Measurements from ENCODE around the gene POLR3G. TPM values are rescaled to one million over a fixed set of nuclear protein-coding genes. Genes with fewer than 3 reads are reported as not detected.

The POLR3G gene
- total RNA-seq, 1 donor from 2014 or later, result 3.8 TPM

DNA sequence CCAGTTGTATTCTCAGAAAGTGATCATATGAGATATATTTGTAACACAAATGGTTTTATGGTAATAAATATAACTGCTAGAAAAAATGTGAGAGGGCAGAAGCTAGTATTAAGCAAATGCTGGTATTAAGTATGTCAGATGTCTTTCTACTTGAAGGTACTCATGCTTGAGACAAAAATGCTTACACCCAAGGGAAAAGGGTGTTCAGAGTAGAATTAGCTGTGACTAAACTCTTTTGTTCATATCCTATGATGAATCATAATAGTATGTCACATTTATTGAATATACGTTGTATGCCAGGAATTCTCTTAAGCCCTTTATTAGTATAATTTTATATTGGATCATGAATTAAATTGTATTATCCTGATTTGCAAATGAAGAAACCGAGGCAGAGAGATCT, 86.1 kb downstream of the POLR3G start:
- H3K4me1 Mint-ChIP-seq (ENCODE audit: unreplicated experiment), result peaks cover 9% of the 10 kb centered on the region
- DNase-seq (ENCODE audit: extremely low spot score, unreplicated experiment), result no peak
- H3K4me3 Mint-ChIP-seq (ENCODE audit: unreplicated experiment), result no peak overlapping the region
- H3K36me3 Mint-ChIP-seq (ENCODE audit: unreplicated experiment), result no peaks in the 10 kb centered on the region
- no peaks in the 10 kb centered on the region for H3K9me3 Mint-ChIP-seq (ENCODE audit: unreplicated experiment)
- peaks cover 87% of the 10 kb centered on the region for H3K27me3 Mint-ChIP-seq (ENCODE audit: unreplicated experiment)
- H3K27ac Mint-ChIP-seq (ENCODE audit: unreplicated experiment), result no peak overlapping the region
- TF ChIP-seq, protein P1, sequence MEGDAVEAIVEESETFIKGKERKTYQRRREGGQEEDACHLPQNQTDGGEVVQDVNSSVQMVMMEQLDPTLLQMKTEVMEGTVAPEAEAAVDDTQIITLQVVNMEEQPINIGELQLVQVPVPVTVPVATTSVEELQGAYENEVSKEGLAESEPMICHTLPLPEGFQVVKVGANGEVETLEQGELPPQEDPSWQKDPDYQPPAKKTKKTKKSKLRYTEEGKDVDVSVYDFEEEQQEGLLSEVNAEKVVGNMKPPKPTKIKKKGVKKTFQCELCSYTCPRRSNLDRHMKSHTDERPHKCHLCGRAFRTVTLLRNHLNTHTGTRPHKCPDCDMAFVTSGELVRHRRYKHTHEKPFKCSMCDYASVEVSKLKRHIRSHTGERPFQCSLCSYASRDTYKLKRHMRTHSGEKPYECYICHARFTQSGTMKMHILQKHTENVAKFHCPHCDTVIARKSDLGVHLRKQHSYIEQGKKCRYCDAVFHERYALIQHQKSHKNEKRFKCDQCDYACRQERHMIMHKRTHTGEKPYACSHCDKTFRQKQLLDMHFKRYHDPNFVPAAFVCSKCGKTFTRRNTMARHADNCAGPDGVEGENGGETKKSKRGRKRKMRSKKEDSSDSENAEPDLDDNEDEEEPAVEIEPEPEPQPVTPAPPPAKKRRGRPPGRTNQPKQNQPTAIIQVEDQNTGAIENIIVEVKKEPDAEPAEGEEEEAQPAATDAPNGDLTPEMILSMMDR (IDR thresholded peaks at IDR 0.05), result no peak

- Mint-ChIP-seq H3K9me3 (ENCODE audit: unreplicated experiment) (no peaks in the 10 kb centered on the region), H3K27ac (ENCODE audit: unreplicated experiment) (no peak overlapping the region), H3K4me3 (ENCODE audit: unreplicated experiment) (no peak overlapping the region), H3K27me3 (ENCODE audit: unreplicated experiment) (peaks cover 84% of the 10 kb centered on the region), H3K36me3 (ENCODE audit: unreplicated experiment) (no peaks in the 10 kb centered on the region), H3K4me1 (ENCODE audit: unreplicated experiment) (peaks cover 9% of the 10 kb centered on the region)
- TF ChIP-seq, protein P1 (IDR thresholded peaks at IDR 0.05), result no peak
- no peak for DNase-seq (ENCODE audit: extremely low spot score, unreplicated experiment)
Observed at GRCh38 chr5:90561766-90562165, 87.1 kb downstream of the POLR3G start.

DNA sequence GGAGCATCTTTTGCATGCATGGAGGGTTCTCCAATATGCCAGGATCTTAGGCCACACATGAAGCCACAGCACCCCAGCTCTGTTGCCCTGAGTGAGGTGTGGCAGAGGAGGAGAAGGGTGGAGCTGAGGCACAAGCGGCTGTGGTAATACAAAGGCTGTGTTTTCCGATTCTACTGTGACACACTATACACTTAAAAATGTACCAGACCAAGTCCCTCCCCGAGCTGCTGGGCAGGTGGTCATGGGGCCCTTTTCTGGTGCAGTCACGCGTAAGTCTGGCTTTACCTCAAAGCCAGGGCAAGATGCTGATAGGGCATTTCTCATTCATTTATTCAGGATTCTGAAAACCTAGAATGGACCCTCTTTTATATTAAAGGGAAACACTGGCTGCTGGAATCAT, 87.7 kb downstream of the POLR3G start:
- TF ChIP-seq, protein P1 (IDR thresholded peaks at IDR 0.05), result no peak

DNA sequence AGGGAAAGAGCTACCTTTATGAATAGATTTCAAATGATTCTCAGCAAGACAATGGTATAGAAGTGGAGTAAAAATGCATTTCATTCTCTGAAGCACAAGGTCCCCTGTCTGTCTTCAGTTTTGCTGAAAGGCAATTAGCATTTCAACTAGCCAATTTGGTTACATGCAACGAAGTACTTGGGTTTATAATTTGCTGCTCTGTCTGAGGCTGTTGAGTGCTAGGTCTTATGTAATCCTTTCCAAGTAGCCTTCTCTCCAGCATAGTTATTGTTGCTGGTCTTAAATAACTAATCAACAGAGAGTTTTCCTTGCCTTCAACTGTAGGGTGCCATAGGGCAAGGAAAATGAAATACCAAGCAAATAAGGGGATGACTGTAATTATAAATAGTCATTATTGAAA, 88.4 kb downstream of the POLR3G start:
- Mint-ChIP-seq H3K27ac (ENCODE audit: unreplicated experiment) (no peak overlapping the region), H3K27me3 (ENCODE audit: unreplicated experiment) (peaks cover 82% of the 10 kb centered on the region), H3K36me3 (ENCODE audit: unreplicated experiment) (no peaks in the 10 kb centered on the region), H3K9me3 (ENCODE audit: unreplicated experiment) (no peaks in the 10 kb centered on the region), H3K4me1 (ENCODE audit: unreplicated experiment) (peaks cover 6% of the 10 kb centered on the region), H3K4me3 (ENCODE audit: unreplicated experiment) (no peak overlapping the region)
- no peak for DNase-seq (ENCODE audit: extremely low spot score, unreplicated experiment)
- TF ChIP-seq, protein P1 (IDR thresholded peaks at IDR 0.05), result no peak

More for the DNA sequence above, 87.7 kb downstream of the POLR3G start:
- no peak for DNase-seq (ENCODE audit: extremely low spot score, unreplicated experiment)
- H3K4me3 Mint-ChIP-seq (ENCODE audit: unreplicated experiment), result no peak overlapping the region
- no peaks in the 10 kb centered on the region for H3K36me3 Mint-ChIP-seq (ENCODE audit: unreplicated experiment)
- no peaks in the 10 kb centered on the region for H3K9me3 Mint-ChIP-seq (ENCODE audit: unreplicated experiment)
- no peak overlapping the region for H3K27ac Mint-ChIP-seq (ENCODE audit: unreplicated experiment)
- peaks cover 9% of the 10 kb centered on the region for H3K4me1 Mint-ChIP-seq (ENCODE audit: unreplicated experiment)
- H3K27me3 Mint-ChIP-seq (ENCODE audit: unreplicated experiment), result peaks cover 82% of the 10 kb centered on the region

Other genes starting within 250 kb of the POLR3G start
- 17.8 and 19.7 TPM in 2 replicates for gene CETN3, start 65.1 kb upstream of the POLR3G start, total RNA-seq
- gene MBLAC2, start 93 bp upstream of the POLR3G start, total RNA-seq, result 6.3 and 6.6 TPM in 2 replicates
- gene LYSMD3, start 54.7 kb downstream of the POLR3G start, total RNA-seq, result 18.9 and 20.8 TPM in 2 replicates
- gene ADGRV1, start 83.9 kb downstream of the POLR3G start, total RNA-seq, result 0.89 and 0.99 TPM in 2 replicates